NB4 (cell line): ENCODE results near the gene FKBP2.

ENCODE experiments used
- DNase-seq: peaks from one replicate; pipeline ENCODE4 v3.0.0; 2010; ENCODE audit warnings: low read depth
- H3K4me3 ChIP-seq: one replicate; pipeline ENCODE4 v1.5.1; 2011; ENCODE audit warnings: mild to moderate bottlenecking, low read depth, low read length, moderate library complexity
- MYC ChIP-seq: IDR thresholded peaks from 2 replicates; pipeline ENCODE4 v1.6.1; 2011; ENCODE audit warnings: low read depth, low read length
- POLR2A ChIP-seq: IDR thresholded peaks from 2 replicates; pipeline ENCODE4 v1.6.1; 2011; ENCODE audit warnings: mild to moderate bottlenecking; ENCODE audit not compliant: insufficient read length; ENCODE audit errors: extremely low read depth
- TF ChIP-seq, protein P1 (sequence below): IDR thresholded peaks from one replicate; pipeline ENCODE4 v1.5.1; 2012; ENCODE audit warnings: low read depth, low read length
- TF ChIP-seq, protein P2 (sequence below): IDR thresholded peaks from 2 replicates; pipeline ENCODE4 v1.6.1; 2011; ENCODE audit warnings: low read depth, low read length

The FKBP2 gene

DNA sequence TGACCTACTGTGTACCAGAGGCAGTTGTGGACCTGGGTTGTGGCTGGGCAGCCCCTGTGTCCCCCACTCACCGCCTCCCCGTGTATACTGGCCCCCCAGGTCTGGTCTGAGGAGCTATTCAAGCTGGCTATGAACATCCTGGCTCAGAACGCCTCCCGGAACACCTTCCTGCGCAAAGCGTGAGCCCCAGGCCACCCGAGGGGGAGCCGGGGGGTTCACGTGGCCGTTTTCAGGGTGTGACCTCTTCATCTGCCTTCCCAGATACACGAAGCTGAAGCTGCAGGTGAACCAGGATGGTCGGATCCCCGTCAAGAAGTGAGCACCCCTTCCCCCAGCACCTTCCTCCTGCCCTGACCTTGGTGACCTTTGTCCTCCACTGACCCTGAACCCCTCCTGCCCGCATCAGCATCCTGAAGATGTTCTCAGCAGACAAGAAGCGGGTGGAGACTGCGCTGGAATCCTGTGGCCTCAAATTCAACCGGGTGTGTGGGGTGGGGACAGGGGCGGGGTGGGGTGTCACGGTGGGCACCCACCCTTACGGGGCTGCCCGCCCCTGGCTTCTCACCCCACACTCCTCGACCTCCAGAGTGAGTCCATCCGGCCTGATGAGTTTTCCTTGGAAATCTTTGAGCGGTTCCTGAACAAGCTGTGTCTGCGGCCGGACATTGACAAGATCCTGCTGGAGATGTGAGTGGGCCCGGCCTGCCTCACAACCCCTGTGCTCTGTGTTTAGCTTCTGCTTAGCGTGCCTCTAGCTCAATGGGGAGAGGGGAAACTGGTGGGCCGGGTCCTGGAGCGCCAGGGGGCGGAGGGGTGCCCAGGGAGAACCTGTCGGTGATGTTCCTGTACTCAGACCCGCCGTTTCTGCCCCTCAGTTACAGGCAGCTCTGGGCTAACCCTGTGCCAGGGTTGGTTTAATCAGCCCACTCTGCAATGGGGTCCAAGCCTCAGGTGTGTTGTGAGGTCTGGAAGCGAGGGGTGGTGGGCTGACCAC is 14.5 kb downstream of the FKBP2 start:
- DNase-seq: no peak
- H3K4me3 ChIP-seq: no peak overlapping the region
- TF ChIP-seq POLR2A (no peak), MYC (no peak)
- TF ChIP-seq, protein P1, sequence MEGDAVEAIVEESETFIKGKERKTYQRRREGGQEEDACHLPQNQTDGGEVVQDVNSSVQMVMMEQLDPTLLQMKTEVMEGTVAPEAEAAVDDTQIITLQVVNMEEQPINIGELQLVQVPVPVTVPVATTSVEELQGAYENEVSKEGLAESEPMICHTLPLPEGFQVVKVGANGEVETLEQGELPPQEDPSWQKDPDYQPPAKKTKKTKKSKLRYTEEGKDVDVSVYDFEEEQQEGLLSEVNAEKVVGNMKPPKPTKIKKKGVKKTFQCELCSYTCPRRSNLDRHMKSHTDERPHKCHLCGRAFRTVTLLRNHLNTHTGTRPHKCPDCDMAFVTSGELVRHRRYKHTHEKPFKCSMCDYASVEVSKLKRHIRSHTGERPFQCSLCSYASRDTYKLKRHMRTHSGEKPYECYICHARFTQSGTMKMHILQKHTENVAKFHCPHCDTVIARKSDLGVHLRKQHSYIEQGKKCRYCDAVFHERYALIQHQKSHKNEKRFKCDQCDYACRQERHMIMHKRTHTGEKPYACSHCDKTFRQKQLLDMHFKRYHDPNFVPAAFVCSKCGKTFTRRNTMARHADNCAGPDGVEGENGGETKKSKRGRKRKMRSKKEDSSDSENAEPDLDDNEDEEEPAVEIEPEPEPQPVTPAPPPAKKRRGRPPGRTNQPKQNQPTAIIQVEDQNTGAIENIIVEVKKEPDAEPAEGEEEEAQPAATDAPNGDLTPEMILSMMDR: no peak
- TF ChIP-seq, protein P2, sequence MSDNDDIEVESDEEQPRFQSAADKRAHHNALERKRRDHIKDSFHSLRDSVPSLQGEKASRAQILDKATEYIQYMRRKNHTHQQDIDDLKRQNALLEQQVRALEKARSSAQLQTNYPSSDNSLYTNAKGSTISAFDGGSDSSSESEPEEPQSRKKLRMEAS: no peak

DNA sequence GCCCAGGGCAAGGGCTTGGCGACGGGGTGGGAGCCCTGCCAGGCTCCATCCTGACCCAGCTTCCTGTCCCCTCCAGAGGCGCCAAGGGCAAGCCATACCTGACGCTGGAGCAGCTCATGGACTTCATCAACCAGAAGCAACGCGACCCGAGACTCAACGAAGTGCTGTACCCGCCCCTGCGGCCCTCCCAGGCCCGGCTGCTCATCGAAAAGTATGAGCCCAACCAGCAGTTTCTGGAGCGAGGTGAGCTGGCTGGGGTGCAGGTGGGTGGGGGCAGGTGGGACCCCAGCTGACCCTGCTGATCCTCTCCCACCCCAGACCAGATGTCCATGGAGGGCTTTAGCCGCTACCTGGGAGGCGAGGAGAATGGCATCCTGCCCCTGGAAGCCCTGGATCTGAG is 15.4 kb downstream of the FKBP2 start:
- DNase-seq: no peak
- TF ChIP-seq MYC: no peak
- TF ChIP-seq, protein P1: no peak
- no peak for TF ChIP-seq POLR2A
- TF ChIP-seq, protein P2: no peak
- H3K4me3 ChIP-seq: no peak overlapping the region

DNA sequence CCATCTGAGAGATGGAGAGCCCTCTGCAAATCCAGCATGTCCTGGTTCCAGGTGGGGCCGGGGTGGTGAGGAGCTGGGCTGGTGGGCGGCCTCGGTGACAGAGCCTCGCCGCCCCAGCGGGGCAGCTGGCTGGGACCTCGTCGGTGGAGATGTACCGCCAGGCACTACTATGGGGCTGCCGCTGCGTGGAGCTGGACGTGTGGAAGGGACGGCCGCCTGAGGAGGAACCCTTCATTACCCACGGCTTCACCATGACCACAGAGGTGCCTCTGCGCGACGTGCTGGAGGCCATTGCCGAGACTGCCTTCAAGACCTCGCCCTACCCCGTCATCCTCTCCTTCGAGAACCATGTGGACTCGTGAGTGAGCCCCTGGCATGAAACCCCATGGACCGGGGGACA is 17.5 kb downstream of the FKBP2 start:
- TF ChIP-seq, protein P2: no peak
- no peak for TF ChIP-seq MYC
- no peak for TF ChIP-seq POLR2A
- TF ChIP-seq, protein P1: no peak
- no peak overlapping the region for H3K4me3 ChIP-seq
- DNase-seq: no peak

DNA sequence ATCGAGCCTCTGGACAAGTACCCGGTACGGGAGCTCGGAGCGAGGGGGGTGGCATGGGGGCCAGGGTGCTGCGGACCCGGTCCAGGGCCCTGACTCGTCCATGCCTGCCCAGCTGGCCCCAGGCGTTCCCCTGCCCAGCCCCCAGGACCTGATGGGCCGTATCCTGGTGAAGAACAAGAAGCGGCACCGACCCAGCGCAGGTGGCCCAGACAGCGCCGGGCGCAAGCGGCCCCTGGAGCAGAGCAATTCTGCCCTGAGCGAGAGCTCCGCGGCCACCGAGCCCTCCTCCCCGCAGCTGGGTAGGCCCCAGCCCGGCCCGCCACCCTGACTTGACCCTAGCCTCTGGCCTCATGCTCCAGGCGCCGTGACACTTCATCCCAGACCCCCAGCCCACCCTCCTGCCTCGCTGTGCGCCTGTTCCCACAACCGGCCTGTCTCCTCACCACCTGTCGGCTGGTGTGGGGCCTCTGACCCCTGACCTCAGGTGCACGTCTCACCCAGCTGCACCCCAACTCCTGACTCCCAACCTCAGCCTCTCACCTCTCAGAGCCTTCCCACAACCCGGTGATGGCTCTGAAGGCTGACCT is 18.1 kb downstream of the FKBP2 start:
- DNase-seq: no peak
- H3K4me3 ChIP-seq: no peak overlapping the region
- TF ChIP-seq, protein P1: no peak
- no peak for TF ChIP-seq MYC
- TF ChIP-seq POLR2A: no peak
- TF ChIP-seq, protein P2: no peak

DNA sequence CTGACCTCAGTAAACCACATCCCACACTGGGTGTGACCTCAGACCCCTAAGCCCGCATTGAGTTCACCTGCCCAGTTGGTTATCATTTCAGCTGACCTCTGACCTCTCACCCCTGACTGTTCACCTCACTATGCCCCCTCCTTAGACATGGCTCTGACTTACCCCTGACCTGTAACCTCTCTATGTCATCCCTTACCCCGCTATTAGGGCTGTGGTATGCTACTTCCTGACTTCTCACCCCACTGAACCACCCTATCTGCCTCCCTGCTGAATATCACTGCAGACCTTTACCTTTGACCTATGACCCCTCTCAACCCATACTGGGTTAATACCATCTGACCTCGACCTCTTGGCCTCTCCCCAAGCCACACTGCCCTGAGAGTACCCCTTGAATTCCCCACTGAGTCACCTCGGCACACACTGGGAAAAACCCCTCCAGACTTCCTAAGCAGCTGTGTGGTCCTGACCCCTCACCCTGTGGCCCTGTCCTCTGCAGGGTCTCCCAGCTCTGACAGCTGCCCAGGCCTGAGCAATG is 18.7 kb downstream of the FKBP2 start:
- TF ChIP-seq, protein P2: no peak
- TF ChIP-seq POLR2A: no peak
- TF ChIP-seq, protein P1: no peak
- no peak for TF ChIP-seq MYC
- no peak overlapping the region for H3K4me3 ChIP-seq
- no peak for DNase-seq
